HK-2 (cell line): ENCODE results near the gene TIMM17B.
"Not testable (repeated sequence)": the region's sequence is repeated elsewhere in the genome, so short reads cannot be mapped to it uniquely, and the experiment has no call there.

ENCODE experiments used
- DNase-seq: peaks from one replicate; pipeline ENCODE4 v3.0.0-alpha.2; 2018; ENCODE audit not compliant: unreplicated experiment

The TIMM17B gene

DNA sequence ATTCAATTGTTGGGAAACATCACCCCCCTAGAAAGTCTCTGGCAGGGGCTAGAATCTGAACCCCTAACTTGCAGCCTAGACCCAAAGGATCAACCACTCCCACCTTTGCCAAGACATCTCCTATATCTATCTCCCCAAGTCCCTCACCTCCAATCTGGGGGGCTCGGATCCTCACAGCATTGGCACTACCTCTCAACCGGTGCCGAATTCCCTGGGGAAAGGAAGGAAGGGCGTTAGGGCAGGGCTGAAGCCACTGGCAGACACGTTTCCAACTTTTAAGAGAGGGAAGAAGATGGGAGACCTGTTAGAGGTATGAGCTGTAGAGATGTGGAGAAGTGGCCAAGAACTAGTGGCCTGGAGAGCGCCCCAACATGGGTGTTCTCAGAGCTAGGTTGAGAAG is 2.7 kb downstream of the TIMM17B start:
- no peak for DNase-seq

DNA sequence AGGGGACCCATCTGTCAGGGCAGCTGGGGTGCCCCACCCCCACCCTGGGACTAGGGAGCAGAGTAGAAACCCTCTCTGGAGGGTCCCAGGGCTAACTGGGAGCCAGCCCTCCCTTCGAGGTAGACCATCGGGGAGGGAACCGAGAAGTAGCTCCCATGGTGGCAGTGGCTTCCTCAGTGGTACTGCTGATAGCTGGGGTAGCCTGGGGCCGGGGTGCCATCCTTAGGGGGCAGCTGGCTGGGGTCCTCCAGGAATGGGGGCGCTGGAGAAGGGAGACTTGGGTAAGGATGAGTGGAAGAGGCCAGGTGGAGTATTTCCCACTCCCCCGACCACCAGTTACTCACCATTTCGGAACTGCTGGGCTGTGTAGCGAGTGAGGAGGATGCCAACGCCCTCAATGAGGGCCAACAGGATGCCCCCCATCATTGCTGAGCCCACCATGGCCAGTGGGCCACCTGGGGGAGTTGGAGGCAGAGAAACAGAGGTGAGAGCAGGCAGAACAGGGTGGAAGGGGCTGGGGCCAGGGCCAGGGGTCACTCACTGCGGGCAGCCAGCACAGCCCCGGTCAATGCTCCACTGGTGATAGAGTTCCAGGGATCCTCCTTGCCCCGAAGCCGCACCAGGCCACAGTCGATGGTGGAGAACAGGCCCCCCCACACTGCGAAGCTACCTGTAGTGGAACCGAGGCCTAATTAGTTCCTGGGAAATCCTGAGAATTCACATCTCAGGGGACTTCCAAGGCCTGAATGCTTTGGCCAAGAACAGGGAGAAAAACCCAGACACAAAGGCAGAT is 3.8 kb downstream of the TIMM17B start:
- no peak for DNase-seq

GRCh38 chrX:48892896-48893295 is 4.7 kb downstream of the TIMM17B start:
- DNase-seq: no peak

DNA sequence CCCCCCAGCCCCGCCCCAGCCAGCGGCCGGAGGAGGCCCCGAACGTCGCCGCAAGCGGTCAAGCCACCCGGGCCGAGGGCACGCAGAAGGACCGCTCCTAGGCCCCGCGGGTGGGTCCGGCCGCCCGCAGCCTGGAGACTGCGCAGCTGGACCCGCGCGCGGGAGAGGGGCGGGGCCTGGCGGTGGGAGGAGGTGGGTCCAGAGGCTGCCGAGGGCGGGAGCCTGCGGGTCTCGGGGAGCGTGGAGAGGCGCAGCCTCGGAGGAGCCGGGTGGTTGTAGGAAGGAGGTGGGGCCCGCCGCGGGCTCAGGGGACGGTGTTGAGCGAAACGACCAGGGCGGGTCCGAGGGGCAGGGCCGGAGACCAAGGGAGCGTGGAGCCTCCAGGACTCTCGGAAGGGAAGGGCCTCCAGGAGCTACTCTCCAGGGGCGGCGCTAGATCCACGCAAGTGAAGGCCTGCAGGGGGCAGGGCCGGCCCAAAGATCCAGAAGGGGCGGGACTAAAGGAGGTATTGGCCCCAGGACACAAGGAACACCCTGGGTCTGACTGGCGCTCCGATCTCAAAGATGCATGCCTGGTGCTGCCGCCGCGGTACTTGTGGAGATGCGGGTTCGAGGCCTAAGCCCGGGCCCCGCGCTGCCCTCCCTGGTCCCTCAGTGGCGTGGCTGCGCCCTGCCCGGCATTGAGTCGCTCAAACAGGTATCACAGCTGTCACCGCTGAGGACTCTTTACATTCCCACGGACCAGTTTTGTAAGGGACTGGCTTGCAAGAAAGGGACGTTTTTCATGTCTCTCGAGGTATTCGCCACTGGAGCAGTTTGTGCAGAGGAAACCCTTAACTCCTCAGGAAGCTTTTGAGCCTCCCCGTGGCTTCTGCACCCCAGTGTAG is 5.9 kb downstream of the TIMM17B start:
- DNase-seq: peak; percentile 92

DNA sequence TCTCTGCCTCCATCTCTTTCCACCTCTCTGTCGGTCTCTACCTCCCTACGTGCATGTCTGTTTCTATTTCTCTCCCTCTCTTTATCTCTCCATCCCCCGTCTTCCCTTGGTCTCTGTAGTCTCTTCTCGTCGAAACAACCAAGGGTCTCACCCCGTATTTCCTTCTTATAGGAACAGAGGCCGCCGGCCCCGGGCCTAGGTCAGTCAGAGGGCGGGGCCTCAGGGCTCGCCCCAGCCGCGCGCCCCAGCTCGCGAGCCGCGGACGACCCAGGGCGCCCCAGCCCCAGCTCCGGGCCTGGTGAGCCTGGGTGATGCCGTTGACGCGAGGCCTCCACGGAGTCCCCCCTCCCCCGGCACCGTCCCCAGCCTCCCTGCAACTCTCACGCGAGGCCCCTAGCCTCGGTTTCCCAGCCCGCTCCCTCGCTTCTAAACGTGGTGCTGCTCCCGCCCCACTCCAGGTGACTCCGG is 6.6 kb downstream of the TIMM17B start:
- no peak for DNase-seq

- DNase-seq: no peak
Measured at GRCh38 chrX:48890296-48890925, 7.2 kb downstream of the TIMM17B start.

- DNase-seq: not testable (repeated sequence)
Measured at GRCh38 chrX:48886586-48886985, 11.0 kb downstream of the TIMM17B start.

GRCh38 chrX:48883729-48884128 is 13.8 kb downstream of the TIMM17B start:
- DNase-seq: no peak

- not testable (repeated sequence) for DNase-seq
Measured at GRCh38 chrX:48876944-48877343, 20.6 kb downstream of the TIMM17B start.

DNA sequence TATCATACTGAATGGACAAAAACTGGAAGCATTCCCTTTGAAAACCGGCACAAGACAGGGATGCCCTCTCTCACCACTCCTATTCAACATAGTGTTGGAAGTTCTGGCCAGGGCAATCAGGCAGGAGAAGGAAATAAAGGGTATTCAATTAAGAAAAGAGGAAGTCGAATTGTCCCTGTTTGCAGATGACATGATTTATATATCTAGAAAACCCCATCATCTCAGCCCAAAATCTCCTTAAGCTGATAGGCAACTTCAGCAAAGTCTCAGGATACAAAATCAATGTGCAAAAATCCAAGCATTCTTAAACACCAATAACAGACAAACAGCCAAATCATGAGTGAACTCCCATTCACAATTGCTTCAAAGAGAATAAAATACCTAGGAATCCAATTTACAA is 25.6 kb downstream of the TIMM17B start:
- not testable (repeated sequence) for DNase-seq

GRCh38 chrX:48864210-48864609 is 33.4 kb downstream of the TIMM17B start:
- peak; percentile 11 for DNase-seq

- DNase-seq: no peak
Measured at GRCh38 chrX:48854898-48855297, 42.7 kb downstream of the TIMM17B start.

GRCh38 chrX:48854121-48854804 is 43.3 kb downstream of the TIMM17B start:
- DNase-seq: not testable (repeated sequence)

DNA sequence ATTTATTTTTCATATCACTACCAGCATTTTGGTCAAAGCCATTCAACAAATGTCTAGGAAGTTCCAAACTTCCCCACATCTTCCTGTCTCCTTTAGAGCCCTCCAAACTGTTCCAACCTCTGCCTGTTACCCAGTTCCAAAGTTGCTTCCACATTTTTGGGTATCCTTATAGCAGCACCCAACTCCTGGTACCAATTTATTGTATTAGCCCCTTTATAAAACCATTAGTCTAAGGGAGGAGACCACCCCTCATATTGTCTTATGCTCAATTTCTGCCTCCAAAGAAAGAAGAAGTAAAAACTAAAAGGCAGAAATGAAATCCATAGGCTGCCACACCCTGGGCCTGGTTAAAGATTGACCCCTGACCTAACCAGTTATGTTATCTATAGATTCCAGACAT is 44.1 kb downstream of the TIMM17B start:
- not testable (repeated sequence) for DNase-seq

DNA sequence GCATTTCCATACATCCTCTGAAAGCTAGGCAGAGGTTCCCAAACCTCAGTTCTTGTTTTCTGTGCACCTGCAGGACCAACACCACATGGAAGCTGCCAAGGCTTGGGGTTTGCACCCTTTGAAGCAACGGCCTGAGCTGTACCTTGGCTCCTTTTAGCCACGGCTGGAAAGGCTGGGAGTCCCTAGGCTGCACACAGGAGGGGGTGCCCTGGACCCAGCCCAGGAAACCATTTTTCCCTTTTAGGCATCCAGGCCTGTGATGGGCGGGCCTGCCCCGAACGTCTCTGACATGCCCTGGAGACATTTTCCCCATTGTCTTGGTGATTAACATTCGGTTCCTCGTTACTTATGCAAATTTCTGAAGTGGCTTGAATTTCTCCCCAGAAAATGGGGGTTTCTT is 44.7 kb downstream of the TIMM17B start:
- DNase-seq: no peak

GRCh38 chrX:48848847-48849246 is 48.7 kb downstream of the TIMM17B start:
- no peak for DNase-seq
